Iris pigment epithelial cell (primary cell): ENCODE results near the gene SNRNP200.

ENCODE experiments used
- DNase-seq: peaks from one replicate; pipeline ENCODE4 v3.0.0-alpha.2; 2011; ENCODE audit warnings: low read depth

Gene SNRNP200

GRCh38 chr2:96305091-96305978 is at the start of gene SNRNP200:
TSS of gene SNRNP200 (minus strand) at chr2:96305546. CDS start at chr2:96305437, 109 bp downstream.
- DNase-seq, result peak; percentile 79

DNA sequence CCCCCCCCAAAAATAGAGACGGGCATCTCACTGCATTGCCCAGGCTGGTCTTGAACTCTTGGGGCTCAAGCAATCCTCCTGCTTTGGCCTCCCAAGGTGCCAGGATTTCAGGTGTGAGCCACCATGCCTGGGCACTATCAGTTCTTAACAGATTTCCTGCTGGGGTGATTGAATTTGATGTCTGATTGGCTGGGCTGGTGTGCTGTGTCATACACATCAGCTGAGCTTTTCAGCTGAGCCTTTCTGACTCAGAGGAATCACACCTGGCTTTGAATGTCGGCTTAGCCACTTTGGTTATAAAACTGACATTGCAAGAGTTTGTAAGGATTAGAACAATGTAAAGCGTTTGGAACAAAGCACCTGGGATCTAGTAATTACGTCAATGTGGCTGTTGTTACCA is 49.1 kb upstream of the SNRNP200 start:
- DNase-seq, result no peak

- peak; percentile 70 for DNase-seq
These were observed 48.3 kb upstream of the SNRNP200 start for GRCh38 chr2:96353606-96354101.

DNA sequence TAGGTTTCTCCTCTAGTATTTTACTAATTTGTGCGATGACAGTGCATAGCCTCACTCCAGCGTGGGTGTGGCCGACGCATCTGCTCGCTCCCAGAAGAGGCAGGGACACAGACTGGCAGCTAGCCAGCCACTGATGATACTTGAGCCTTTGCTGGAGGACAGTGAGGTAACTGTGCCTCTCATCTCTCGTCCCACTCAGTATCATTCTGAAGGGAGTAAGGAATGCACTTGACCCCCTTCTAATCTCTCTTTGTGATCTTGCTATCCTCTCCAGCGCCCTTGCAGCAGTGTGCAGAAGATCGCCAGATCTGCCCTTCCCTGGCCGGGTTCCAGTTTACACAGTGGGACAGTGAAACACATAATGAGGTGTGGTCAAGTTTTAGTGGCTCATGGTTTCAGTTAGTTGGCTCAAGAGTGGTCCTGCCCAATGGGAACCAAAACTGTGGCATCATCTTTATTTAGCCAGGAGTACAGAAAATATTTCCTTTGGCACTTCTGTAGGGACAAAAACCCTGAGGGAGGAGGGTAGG is 47.8 kb upstream of the SNRNP200 start:
- peak; percentile 72 for DNase-seq

DNA sequence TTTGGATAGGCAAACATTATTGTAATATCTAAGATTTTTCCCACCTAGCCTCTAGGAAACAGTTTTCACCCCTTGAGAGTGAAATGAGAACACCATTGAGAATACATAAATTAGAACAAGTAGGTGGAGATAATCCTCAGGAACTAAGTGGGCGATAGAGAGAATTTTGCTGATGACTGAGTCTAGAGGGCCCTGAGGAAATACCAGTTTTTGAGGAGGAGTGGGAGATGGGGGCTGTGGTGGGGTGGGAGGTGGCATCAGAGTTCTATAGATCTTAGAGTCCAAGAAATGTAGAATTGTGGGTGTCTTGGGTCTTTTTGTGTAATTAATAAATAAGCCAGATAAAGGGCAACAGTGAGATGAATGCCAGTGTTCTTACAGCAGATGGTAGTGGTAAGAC is 42.0 kb upstream of the SNRNP200 start:
- no peak for DNase-seq

DNA sequence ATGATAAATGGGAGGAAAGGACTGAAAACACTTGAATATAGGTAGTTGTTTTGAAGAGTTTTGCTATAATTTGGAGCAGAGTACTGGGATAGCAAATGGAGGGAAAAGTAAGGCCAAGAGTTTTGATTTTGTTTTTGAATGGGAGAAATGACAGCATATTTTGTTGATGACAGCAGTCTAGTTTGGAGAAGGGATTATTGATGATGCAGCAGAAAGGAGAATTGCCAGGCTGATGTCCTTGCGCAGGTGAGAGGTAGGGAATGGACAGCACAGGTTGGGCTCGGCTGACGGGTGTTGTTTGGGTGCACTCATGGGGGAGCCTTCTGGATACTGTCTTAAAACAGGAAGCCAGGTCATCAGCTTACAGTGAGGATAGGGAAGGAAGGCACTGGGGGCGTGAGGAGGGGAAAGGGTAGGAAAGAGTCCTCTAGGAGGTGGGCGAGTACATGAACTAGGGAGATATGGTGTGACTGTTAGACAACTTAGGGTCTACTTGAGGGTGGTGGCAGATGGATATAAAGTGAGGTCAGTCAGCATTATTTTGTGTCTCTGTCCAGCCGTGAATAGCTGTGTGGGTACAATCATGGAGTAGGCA is 40.6 kb upstream of the SNRNP200 start:
- DNase-seq, result no peak

- DNase-seq, result no peak
These were observed 40.1 kb upstream of the SNRNP200 start for GRCh38 chr2:96345438-96345837.

DNA sequence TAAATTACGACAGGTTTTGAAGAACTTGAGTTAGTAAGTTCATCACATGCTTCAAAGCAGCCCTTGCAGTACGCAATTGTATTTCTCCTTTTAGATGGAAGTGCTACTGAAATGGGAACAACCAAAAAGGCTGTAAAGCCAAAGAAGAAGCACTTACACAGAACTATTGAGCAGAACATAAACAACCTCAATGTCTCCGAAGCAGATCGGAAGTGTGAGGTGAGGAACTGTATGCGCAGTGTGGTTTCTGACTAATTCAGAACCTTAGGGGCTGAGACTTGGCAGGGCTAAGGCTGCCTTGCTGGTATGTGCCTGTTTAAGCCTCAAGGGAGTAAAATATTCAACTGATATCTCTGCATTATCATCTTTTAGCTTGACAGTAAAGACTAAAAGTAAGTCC is 38.7 kb upstream of the SNRNP200 start:
- DNase-seq, result peak; percentile 90

DNA sequence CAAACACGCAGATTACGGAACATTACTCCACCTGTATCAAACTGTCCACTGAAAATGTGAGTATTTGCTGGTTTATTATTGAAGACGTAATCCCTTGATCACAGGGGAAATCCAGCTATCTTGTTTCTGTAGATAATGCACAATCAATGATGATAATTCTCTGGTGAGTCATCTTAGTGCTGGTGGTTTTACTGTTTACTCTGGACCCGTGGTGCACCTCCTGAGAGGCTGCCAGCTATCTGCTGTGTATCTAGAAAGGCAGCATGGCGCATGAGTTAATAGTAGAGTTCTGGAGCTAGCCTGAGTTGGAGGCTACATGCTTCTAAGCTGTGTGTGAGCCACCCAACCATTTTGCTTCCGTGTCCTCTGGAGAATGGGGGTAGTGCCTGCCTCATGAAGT is 36.7 kb upstream of the SNRNP200 start:
- DNase-seq, result peak; percentile 93

DNA sequence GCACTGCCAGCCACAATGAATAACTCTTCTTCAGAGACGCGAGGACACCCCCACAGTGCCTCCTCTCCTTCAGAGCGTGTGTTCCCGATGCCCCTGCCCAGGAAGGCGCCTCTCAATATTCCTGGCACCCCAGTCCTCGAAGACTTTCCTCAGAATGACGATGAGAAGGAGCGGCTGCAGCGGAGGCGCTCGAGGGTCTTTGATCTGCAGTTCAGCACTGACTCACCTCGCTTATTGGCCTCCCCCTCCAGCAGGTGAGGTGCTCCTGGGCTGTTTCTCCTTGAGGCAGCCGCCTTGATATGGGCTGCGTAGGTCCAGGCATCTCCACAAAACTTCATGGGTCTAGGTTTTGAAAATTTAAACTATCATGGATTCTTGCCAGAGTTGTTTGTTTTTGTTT is 36.3 kb upstream of the SNRNP200 start:
- DNase-seq, result no peak

DNA sequence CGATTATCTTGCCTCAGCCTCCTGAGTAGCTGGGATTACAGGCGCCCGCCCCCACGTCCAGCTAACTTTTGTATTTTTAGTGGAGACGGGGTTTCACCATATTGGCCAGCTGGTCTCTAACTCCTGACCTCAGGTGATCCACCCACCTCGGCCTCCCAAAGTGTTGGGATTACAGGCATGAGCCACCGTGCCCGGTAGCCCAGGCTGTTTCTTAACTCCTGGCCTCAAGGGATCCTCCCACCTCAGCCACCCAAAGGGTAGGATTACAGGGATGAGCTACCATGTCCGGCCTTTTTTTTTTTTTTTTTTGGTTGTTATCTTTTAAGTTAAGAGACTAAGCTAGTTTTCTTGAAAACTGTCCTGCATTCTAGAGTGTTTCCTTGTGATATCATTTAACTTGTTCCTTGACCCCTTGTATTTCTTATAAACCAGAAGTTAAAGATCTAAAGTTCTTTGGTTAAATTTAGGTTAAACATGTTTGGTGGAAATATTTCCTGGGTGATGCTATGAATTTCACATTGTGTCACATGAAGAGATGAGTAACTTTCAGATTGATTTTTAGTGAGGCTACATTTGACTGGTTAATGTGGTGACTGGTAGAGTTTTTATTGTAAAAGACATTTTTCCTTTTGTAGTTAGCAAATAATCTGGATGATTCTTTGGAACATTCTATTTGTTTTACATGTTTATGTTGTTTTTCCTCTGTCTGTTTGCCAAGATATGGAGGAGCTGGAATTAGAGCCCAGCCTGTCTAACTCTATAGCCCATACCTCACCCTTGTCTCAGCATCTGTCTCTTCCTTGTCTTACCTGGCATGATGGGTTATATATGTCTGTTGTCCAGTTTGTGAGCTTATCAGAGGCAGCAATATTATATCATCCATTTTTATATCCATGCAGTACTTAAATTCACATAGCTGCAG is 35.4 kb upstream of the SNRNP200 start:
- peak; percentile 74 for DNase-seq

DNA sequence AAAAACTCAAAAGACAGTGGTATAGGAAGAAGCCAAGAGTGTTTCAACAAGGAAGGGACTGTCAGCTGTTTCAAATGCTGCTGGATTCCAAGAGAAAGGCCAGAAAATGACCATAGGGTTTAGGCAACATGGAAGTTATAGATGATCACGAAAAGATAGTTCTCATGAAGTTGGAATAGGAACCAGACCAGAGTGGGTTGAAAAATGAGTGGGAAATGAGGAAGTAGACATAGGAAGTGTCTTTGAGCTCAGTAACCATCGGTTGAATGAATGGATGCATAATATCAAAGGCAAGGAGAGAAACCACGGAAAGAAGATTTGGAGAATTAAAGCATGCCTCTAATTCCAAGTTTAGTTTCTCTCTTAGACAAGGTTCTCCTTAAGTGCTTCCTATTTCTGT is 31.5 kb upstream of the SNRNP200 start:
- DNase-seq, result no peak

- no peak for DNase-seq
These were observed 30.9 kb upstream of the SNRNP200 start for GRCh38 chr2:96336104-96336775.

- DNase-seq, result no peak
These were observed 28.4 kb upstream of the SNRNP200 start for GRCh38 chr2:96333708-96334107.

DNA sequence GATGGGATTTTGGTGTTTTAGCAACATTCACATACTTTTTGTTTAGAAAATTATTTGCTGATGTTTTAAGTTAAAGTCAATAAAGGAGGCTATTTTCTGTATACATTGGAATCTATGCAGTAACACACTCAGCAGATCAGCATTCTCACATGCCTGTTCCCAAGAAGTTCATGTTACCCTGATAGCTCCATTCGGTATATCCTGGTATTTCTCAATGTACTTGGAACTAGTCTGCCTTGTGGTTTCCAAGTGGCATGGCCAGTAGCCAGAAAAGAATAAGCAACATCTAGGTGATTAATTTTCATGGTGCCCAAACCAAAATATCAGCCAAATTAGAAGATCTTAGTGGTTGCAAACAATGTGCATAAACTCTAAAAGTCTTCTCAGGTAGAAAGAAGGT is 25.1 kb upstream of the SNRNP200 start:
- DNase-seq, result peak; percentile 54

- no peak for DNase-seq
These were observed 24.5 kb upstream of the SNRNP200 start for GRCh38 chr2:96329874-96330273.

DNA sequence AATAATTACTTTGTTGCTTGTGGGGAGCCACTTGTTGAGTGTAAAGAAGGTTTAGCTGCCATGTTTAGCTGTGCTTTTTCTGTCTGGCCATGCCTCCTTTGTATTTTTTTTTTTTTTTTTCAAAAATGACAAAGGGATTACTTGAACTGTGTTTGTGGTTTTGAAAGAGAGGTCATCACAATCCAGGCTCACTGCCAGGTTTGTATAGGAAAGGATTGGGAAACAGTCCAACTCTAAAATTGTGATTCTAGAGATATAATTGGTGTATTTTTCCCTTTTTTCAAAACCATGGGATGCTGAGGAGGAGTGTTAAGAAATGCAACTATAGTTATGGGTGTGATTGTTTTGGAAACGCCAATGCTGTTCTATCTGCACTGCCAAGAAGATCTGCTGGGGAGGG is 24.1 kb upstream of the SNRNP200 start:
- peak; percentile 68 for DNase-seq

DNA sequence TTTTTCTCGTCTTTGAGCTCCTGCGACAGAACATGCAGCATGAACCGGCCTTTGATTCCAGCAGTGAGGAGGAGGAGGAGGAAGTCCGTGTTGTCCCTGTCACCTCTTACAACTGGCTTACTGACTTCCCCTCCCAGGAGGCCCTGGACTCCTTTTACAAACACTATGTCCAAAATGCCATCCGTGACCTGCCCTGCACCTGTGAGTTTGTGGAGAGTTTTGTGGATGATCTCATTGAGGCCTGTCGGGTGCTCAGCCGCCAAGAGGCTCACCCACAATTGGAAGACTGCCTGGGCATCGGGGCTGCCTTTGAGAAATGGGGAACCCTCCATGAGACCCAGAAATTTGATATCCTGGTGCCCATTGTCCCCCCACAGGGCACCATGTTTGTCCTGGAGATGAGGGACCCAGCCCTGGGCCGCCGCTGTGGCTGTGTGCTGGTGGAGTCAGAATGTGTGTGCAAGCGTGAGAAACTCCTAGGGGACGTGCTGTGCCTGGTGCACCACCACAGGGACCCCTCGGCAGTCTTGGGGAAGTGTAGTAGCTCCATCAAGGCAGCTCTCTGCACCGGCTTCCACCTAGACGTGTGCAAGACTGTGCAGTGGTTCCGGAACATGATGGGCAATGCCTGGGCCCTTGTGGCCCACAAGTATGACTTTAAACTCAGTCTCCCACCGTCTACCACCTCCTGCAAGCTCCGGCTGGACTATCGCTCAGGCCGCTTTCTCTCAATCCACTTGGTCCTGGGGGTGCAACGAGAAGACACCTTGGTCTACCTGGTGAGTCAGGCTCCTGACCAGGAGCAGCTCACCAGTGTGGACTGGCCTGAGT is 21.9 kb upstream of the SNRNP200 start:
- no peak for DNase-seq

DNA sequence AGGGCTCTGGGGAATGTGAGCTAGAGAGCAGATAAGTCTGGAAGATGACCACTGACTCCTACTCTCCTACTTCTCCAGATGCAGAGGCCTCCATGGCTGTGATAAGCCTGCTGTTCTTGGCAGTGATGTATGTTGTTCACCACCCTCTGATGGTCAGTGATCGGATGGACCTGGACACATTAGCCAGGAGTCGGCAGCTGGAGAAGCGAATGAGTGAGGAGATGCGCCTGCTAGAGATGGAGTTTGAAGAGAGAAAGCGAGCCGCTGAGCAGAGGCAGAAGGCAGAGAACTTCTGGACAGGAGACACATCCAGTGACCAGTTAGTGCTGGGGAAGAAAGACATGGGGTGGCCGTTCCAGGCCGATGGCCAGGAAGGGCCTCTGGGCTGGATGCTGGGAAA is 21.2 kb upstream of the SNRNP200 start:
- no peak for DNase-seq

- no peak for DNase-seq
These were observed 20.5 kb upstream of the SNRNP200 start for GRCh38 chr2:96325884-96326255.
